Left lung (tissue), 10 donors: ENCODE results near the gene SLC45A1. TPM values are rescaled to one million over a fixed set of nuclear protein-coding genes. Genes with fewer than 3 reads are reported as not detected.

Experiments
- ATAC-seq: fragments of 200-7000 bp; cut with Tn5 transposase; one replicate; pipeline ENCODE4 v1.9.1; 2020; ENCODE audit warnings: moderate library complexity
- DNase-seq, 4 donors: peaks; one replicate each; pipeline ENCODE4 v3.0.0-alpha.2; 2013 to 2020
- H3K27ac ChIP-seq, 2 donors: fragments of 200-600 bp; sonication (generic) in 1 of 2; one replicate each; pipeline versions ENCODE4 v1.5.0 to v1.8.0; 2020 to 2021
- H3K27me3 ChIP-seq, 2 donors: fragments of 200-600 bp; sonication (generic) in 1 of 2; one replicate each; pipeline versions ENCODE4 v1.5.0 to v1.8.0; 2020 to 2021
- H3K36me3 ChIP-seq, 2 donors: fragments of 200-600 bp; sonication (generic) in 1 of 2; one replicate each; pipeline versions ENCODE4 v1.5.0 to v1.8.0; 2020 to 2021
- H3K4me1 ChIP-seq, 2 donors: fragments of 200-600 bp; one replicate each; pipeline ENCODE4 v1.8.0; 2021
- H3K4me3 ChIP-seq, 2 donors: fragments of 200-600 bp; sonication (generic) in 1 of 2; one replicate each; pipeline versions ENCODE4 v1.5.0 to v1.8.0; 2020 to 2021; ENCODE audit warnings: mild to moderate bottlenecking in 1 of 2
- H3K9me3 ChIP-seq, 2 donors: fragments of 200-600 bp; sonication (generic) in 1 of 2; one replicate each; pipeline versions ENCODE4 v1.5.0 to v1.8.0; 2020 to 2021
- CTCF ChIP-seq, 2 donors: fragments of 200-600 bp; sonication (generic) in 1 of 2; IDR thresholded peaks; one replicate each; pipeline versions ENCODE4 v1.5.0 to v1.8.0; 2021; ENCODE audit warnings: antibody characterized with exemption in 2 of 2
- intact Hi-C, 2 donors: fragments of 100-400 bp; cut with DNase I; formaldehyde crosslinking; loops; one replicate each; pipeline versions ENCODE4 v1.11.2 to v1.14.2; 2022
- polyA plus RNA-seq, 6 donors: library from polyadenylated mRNA; unstranded; fragments of 120-200 nt; gene quantifications; one replicate each; pipeline ENCODE4 v1.2.1, GENCODE V29; 2013; ENCODE audit not compliant: insufficient read length in 6 of 6
- total RNA-seq, 2 donors: library from RNA; stranded (reverse); fragmentation: NEBNext Ultra II Directional; extraction: Animal tissue kit (Norgen Biotek cat#: 25700); gene quantifications; one replicate each; pipeline ENCODE4 v1.2.1, GENCODE V29; 2021
- donor health status: DM: no; HTN: yes; CAD: no.
- donor health status: DM: no; HTN: no; CAD: no.

The SLC45A1 gene
- total and polyA plus RNA-seq, 8 donors = 0.51 to 1.4 (median 0.80) TPM

GRCh38 chr1:8390707-8391106, 72.8 kb downstream of the SLC45A1 start:
- Histone ChIP-seq H3K27me3 (no peaks in the 10 kb centered on the region), H3K9me3 (no peaks in the 10 kb centered on the region), H3K36me3 (peaks cover 0 to 13% of the 10 kb centered on the region in 2 donors), H3K4me1 (peaks cover 1 to 55% of the 10 kb centered on the region in 2 donors), H3K27ac (no peak overlapping the region), H3K4me3 (no peak overlapping the region)
- intact Hi-C loops = no loop called here
- no peak for TF ChIP-seq CTCF (IDR thresholded peaks at IDR 0.05)
- DNase-seq (no peak), ATAC-seq (no peak)

- no peak overlapping the region for H3K27ac ChIP-seq
- ATAC-seq (no peak), DNase-seq (no peak)
- intact Hi-C loops = no loop called here
- peaks cover 19 to 58% of the 10 kb centered on the region in 2 donors for H3K4me1 ChIP-seq
- peaks cover 0 to 13% of the 10 kb centered on the region in 2 donors for H3K36me3 ChIP-seq
- TF ChIP-seq CTCF (IDR thresholded peaks at IDR 0.05) = no peak
- H3K9me3 ChIP-seq = no peaks in the 10 kb centered on the region
- no peaks in the 10 kb centered on the region for H3K27me3 ChIP-seq
- no peak overlapping the region for H3K4me3 ChIP-seq
Measured at GRCh38 chr1:8392522-8392921, 74.6 kb downstream of the SLC45A1 start.
